Endothelial cell of umbilical vein (primary cell): ENCODE data around the gene IZUMO4. TPM values are rescaled to one million over a fixed set of nuclear protein-coding genes. Genes with fewer than 3 reads are reported as not detected.
"Not testable (repeated sequence)": the region's sequence is repeated elsewhere in the genome, so short reads cannot be mapped to it uniquely, and the experiment has no call there.

Experiments used
- BruUV-seq: library from RNA; stranded (reverse); fragments of 400-500 nt; replicated peaks from 2 replicates; lab custom pipeline; 2021; lab: Mats Ljungman, UMichigan
- CTCF ChIA-PET: fragments of 300-600, 350-600 bp; sonication (Branson Sonifier 250); formaldehyde crosslinking; loops from one replicate; lab custom pipeline; 2021; ENCODE audit warnings: antibody characterized with exemption, inconsistent platforms; lab: Charles Lee
- POLR2A ChIA-PET: fragments of 300-600, 350-600 bp; sonication (Branson Sonifier 250); formaldehyde crosslinking; loops from one replicate; lab custom pipeline; 2021; ENCODE audit warnings: antibody characterized with exemption, inconsistent platforms; lab: Charles Lee
- DNase-seq: peaks from one replicate; pipeline ENCODE4 v3.0.0-alpha.2; 2011; ENCODE audit warnings: low read depth, low spot score
- FAIRE-seq: peaks from 2 replicates; lab custom pipeline; 2011; peaks lifted over from hg19 to GRCh38; lab: Jason Lieb, UNC
- H2AFZ ChIP-seq: 2 replicates; pipeline ENCODE4 v1.6.0; 2012; ENCODE audit warnings: low read depth, low read length, control low read depth, inconsistent platforms
- H3K27ac ChIP-seq: 2 replicates; pipeline ENCODE4 v1.5.1; 2011; ENCODE audit warnings: low read depth, mild to moderate bottlenecking, control low read depth, low read length, moderate library complexity; ENCODE audit not compliant: insufficient read depth
- H3K27me3 ChIP-seq, 2 experiments: 2 replicates each; pipeline versions ENCODE4 v1.6.0 to v1.6.1; 2011; ENCODE audit warnings: low read length in 2 of 2, mixed read lengths in 1 of 2; ENCODE audit not compliant: control insufficient read depth in 2 of 2, insufficient read depth in 2 of 2
- H3K36me3 ChIP-seq, 2 experiments: 2 replicates in 1 of 2; 3 replicates in 1 of 2; pipeline ENCODE4 v1.5.1; 2011; ENCODE audit warnings: low read length in 2 of 2, mild to moderate bottlenecking in 1 of 2, moderate library complexity in 1 of 2; ENCODE audit not compliant: control insufficient read depth in 2 of 2, insufficient read depth in 2 of 2; ENCODE audit errors: extremely low read depth in 1 of 2
- H3K4me1 ChIP-seq: 3 replicates; pipeline ENCODE4 v1.5.1; 2011; ENCODE audit warnings: mild to moderate bottlenecking, low read length; ENCODE audit not compliant: control insufficient read depth, insufficient read depth; ENCODE audit errors: extremely low read depth
- H3K4me2 ChIP-seq: 2 replicates; pipeline ENCODE4 v1.6.1; 2011; ENCODE audit warnings: low read length, control low read depth, mixed read lengths; ENCODE audit not compliant: insufficient read depth
- H3K4me3 ChIP-seq, 3 experiments: fragments of 200-600 bp in 1 of 3; sonication (generic), shearing (Covaris generic) in 1 of 3; replicated peaks in 1 of 3; 2 replicates each; pipeline ENCODE4 v1.5.1; 2011 to 2016; ENCODE audit warnings: control low read depth in 3 of 3, low read length in 3 of 3, mild to moderate bottlenecking in 2 of 3, inconsistent platforms in 1 of 3, low read depth in 1 of 3, moderate library complexity in 1 of 3; ENCODE audit not compliant: insufficient read depth in 1 of 3
- H3K79me2 ChIP-seq: 2 replicates; pipeline ENCODE4 v1.6.0; 2012; ENCODE audit warnings: low read length, inconsistent platforms; ENCODE audit not compliant: control insufficient read depth, insufficient read depth
- H3K9ac ChIP-seq: replicated peaks from 2 replicates; pipeline ENCODE3; 2011; ENCODE audit warnings: low read length, control low read depth; ENCODE audit not compliant: insufficient read depth; ENCODE audit errors: extremely low read depth
- H3K9me1 ChIP-seq: replicated peaks from 3 replicates; pipeline ENCODE4 v1.6.0; 2011; ENCODE audit warnings: mild to moderate bottlenecking, low read length; ENCODE audit not compliant: control insufficient read depth, insufficient read depth; ENCODE audit errors: extremely low read depth
- H3K9me3 ChIP-seq: replicated peaks from 2 replicates; pipeline ENCODE4 v1.5.1; 2012; ENCODE audit warnings: low read length, inconsistent platforms; ENCODE audit not compliant: control insufficient read depth, insufficient read depth
- H4K20me1 ChIP-seq: replicated peaks from 2 replicates; pipeline ENCODE3; 2011; ENCODE audit warnings: mild to moderate bottlenecking, low read length; ENCODE audit not compliant: control insufficient read depth, insufficient read depth; ENCODE audit errors: extremely low read depth
- CTCF ChIP-seq, 2 donors: IDR thresholded peaks; 1 replicate in 1 of 2; 2 replicates in 1 of 2; pipeline ENCODE4 v1.5.1; 2011; ENCODE audit warnings: low read length in 2 of 2, mild to moderate bottlenecking in 2 of 2, moderate library complexity in 2 of 2, control low read depth in 1 of 2, inconsistent platforms in 1 of 2, low read depth in 1 of 2; ENCODE audit not compliant: insufficient read depth in 1 of 2; ENCODE audit errors: extremely low read depth in 1 of 2
- EZH2 ChIP-seq: IDR thresholded peaks from 2 replicates; pipeline ENCODE4 v1.6.1; 2012; ENCODE audit warnings: borderline replicate concordance, low read depth, mild to moderate bottlenecking, moderate library complexity, low read length, inconsistent platforms; ENCODE audit not compliant: severe bottlenecking
- FOS ChIP-seq: IDR thresholded peaks from 2 replicates; pipeline ENCODE4 v1.6.1; 2011; ENCODE audit warnings: mild to moderate bottlenecking, low read length, moderate library complexity, borderline replicate concordance; ENCODE audit not compliant: insufficient read depth
- GATA2 ChIP-seq: IDR thresholded peaks from 2 replicates; pipeline ENCODE4 v1.7.0; 2011; ENCODE audit warnings: low read depth, mild to moderate bottlenecking, moderate library complexity, mixed read lengths, low read length; ENCODE audit not compliant: insufficient read length, insufficient read depth
- JUN ChIP-seq: IDR thresholded peaks from 2 replicates; pipeline ENCODE4 v1.6.1; 2011; ENCODE audit warnings: borderline replicate concordance, low read depth; ENCODE audit not compliant: insufficient read length, insufficient read depth
- MAX ChIP-seq: IDR thresholded peaks from 2 replicates; pipeline ENCODE4 v1.6.1; 2011; ENCODE audit not compliant: insufficient read depth, insufficient read length
- MYC ChIP-seq: IDR thresholded peaks from one replicate; pipeline ENCODE4 v1.6.1; 2011; ENCODE audit warnings: mild to moderate bottlenecking, low read depth, low read length
- POLR2A ChIP-seq: IDR thresholded peaks from 2 replicates; pipeline ENCODE4 v1.6.1; 2012; ENCODE audit warnings: low read depth, mild to moderate bottlenecking, control low read depth, low read length
- POLR2AphosphoS5 ChIP-seq: IDR thresholded peaks from 2 replicates; pipeline ENCODE4 v1.6.1; 2012; ENCODE audit warnings: low read depth, mild to moderate bottlenecking, control low read depth, low read length, moderate library complexity; ENCODE audit not compliant: insufficient read depth
- dilution Hi-C: fragments of 300-500 bp; cut with MboI; formaldehyde crosslinking; loops from one replicate; pipeline ENCODE4 v1.15.0; 2019; ENCODE audit warnings: low sequenced_read_pairs; ENCODE audit not compliant: extremely low pct_ligation_motif_present
- intact Hi-C: fragments of 100-400 bp; cut with micrococcal nuclease; formaldehyde crosslinking; loops from one replicate; pipeline ENCODE4 v1.10.0; 2022
- polyA plus RNA-seq, 4 experiments: library from polyadenylated mRNA; depleted of rRNA in 3 of 4; stranded (reverse) in 3 of 4; unstranded in 1 of 4; fragments of >200 nt; gene quantifications; 2 replicates each; pipeline versions ENCODE4 v1.2.1 to v1.2.3, GENCODE V29; 2011 to 2012; ENCODE audit warnings: missing spikeins in 1 of 4
- total RNA-seq: library from RNA; stranded (reverse); gene quantifications from 2 replicates; pipeline ENCODE4 v1.2.3, GENCODE V29; 2021

IZUMO4 gene
- total and polyA plus RNA-seq, 2 donors (not counting 3 experiments of a cell fraction or from before 2014, with no cell fraction given) = 1.1 to 2.0 TPM

- Histone ChIP-seq H3K36me3 (peaks cover 0 to 2% of the 10 kb centered on the region in 2 experiments), H3K27ac (peak overlapping the region; percentile 79), H3K27me3 (no peaks in the 10 kb centered on the region), H4K20me1 (no peaks in the 10 kb centered on the region), H3K9me3 (no peaks in the 10 kb centered on the region), H2AFZ (no peak overlapping the region), H3K4me3 (no peak overlapping the region), H3K9me1 (no peaks in the 10 kb centered on the region), H3K79me2 (peaks cover 30% of the 10 kb centered on the region), H3K9ac (no peak overlapping the region), H3K4me2 (peak overlapping the region; percentile 50), H3K4me1 (peaks cover 26% of the 10 kb centered on the region)
- TF ChIP-seq EZH2 = no peak
- TF ChIP-seq GATA2 = no peak
- no peak for TF ChIP-seq JUN
- TF ChIP-seq MYC = no peak
- TF ChIP-seq MAX = no peak
- peak; percentile 46 for TF ChIP-seq FOS
- TF ChIP-seq POLR2A = peak; percentile 13
- no peak for TF ChIP-seq POLR2AphosphoS5
- TF ChIP-seq CTCF (IDR thresholded peaks at IDR 0.05; ENCODE audit: extremely low read depth in 1 of 2, insufficient read depth in 1 of 2, low read depth in 1 of 2, low read length in 2 of 2) = no peak
- DNase-seq (peak; percentile 34), FAIRE-seq (peak; percentile 92)
- ChIA-PET POLR2A (interaction anchor here (0.7 kb wide), 1 partner anchor 28 kb away, joined by 9 read pairs; no protein-coding TSS in a partner anchor), CTCF (interaction anchor here (1.1 to 1.8 kb wide), 2 partner anchors 15 to 231 kb away, joined by 4 to 6 read pairs; no protein-coding TSS in a partner anchor)
- intact Hi-C loops = loop anchor here (1.0 kb wide), 1 partner anchor 11 kb away; the partner anchor contains the start of genes IZUMO4 and MOB3A
- no TSS peak for BruUV-seq
- dilution Hi-C loops = no loop called here
These were observed 11.6 kb upstream of the IZUMO4 start for GRCh38 chr19:2084993-2085720.

GRCh38 chr19:2086695-2087620, 9.8 kb upstream of the IZUMO4 start:
- H3K9ac ChIP-seq, FAIRE-seq, H4K20me1 ChIP-seq, H3K27me3 ChIP-seq, H3K27ac ChIP-seq, H3K9me1 ChIP-seq, POLR2A ChIA-PET, H3K4me3 ChIP-seq, BruUV-seq, H3K36me3 ChIP-seq, H3K9me3 ChIP-seq, intact Hi-C loops, H2AFZ ChIP-seq, DNase-seq, H3K4me2 ChIP-seq, dilution Hi-C loops: not testable (repeated sequence)
- CTCF ChIA-PET = interaction anchor here (1.2 kb wide), 2 partner anchors 9 to 17 kb away, joined by 3 read pairs; partner anchors contain the start of gene MOB3A
- H3K79me2 ChIP-seq = peaks cover 34% of the 10 kb centered on the region
- peaks cover 36% of the 10 kb centered on the region for H3K4me1 ChIP-seq
